ENCODE data around the gene ATPAF2.

DNA sequence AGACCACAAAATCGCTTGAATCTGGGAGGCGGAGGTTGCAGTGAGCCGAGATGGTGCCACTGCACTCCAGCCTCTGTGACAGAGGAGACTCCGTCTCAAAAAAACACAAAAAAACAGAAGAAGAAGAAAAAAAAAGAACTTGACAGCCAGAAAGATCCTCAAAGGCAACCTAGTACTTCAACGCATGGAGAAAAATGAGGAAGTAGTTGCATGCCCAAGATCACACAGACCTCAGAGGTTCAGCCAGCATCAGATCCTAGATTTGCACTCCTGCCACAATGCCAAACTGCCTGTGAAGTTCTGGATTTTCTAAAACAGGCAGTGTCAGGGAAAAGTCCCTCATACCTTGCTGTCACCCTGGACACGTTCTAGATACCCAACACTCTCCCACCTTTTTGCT, 1.5 kb downstream of the ATPAF2 start:
- TF ChIP-seq, protein P1, sequence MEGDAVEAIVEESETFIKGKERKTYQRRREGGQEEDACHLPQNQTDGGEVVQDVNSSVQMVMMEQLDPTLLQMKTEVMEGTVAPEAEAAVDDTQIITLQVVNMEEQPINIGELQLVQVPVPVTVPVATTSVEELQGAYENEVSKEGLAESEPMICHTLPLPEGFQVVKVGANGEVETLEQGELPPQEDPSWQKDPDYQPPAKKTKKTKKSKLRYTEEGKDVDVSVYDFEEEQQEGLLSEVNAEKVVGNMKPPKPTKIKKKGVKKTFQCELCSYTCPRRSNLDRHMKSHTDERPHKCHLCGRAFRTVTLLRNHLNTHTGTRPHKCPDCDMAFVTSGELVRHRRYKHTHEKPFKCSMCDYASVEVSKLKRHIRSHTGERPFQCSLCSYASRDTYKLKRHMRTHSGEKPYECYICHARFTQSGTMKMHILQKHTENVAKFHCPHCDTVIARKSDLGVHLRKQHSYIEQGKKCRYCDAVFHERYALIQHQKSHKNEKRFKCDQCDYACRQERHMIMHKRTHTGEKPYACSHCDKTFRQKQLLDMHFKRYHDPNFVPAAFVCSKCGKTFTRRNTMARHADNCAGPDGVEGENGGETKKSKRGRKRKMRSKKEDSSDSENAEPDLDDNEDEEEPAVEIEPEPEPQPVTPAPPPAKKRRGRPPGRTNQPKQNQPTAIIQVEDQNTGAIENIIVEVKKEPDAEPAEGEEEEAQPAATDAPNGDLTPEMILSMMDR (IDR thresholded peaks at IDR 0.05; ENCODE audit: low read depth, low read length, poor library complexity, severe bottlenecking) = no peak
- TF ChIP-seq EZH2phosphoT487 (IDR thresholded peaks at IDR 0.05; ENCODE audit: borderline replicate concordance, low read length) = no peak
